Non-pigmented ciliary epithelial cell (primary cell): ENCODE results near the gene NAA15.
A peak's percentile ranks its signal among the peaks of the same experiment; 100 is the strongest.
"Not testable (repeated sequence)": the region's sequence is repeated elsewhere in the genome, so short reads cannot be mapped to it uniquely, and the experiment has no call there.

Experiments
- DNase-seq: peaks from one replicate; pipeline ENCODE4 v3.0.0-alpha.2; 2010; ENCODE audit warnings: low read depth

The NAA15 gene

GRCh38 chr4:139453041-139453370 lies 151.7 kb downstream of the NAA15 start:
- peak; percentile 24 for DNase-seq

GRCh38 chr4:139453371-139454110 lies 152.2 kb downstream of the NAA15 start:
- peak; percentile 86 for DNase-seq

- peak; percentile 50 for DNase-seq
Observed at GRCh38 chr4:139454111-139455045, 153.1 kb downstream of the NAA15 start, which contains the start of gene RAB33B. TSS of gene RAB33B (plus strand) at chr4:139454121. CDS start at chr4:139454196, 75 bp downstream.

- no peak for DNase-seq
Observed at GRCh38 chr4:139455126-139455538, 153.8 kb downstream of the NAA15 start.

- DNase-seq, result no peak
Observed at GRCh38 chr4:139457318-139457717, 156.0 kb downstream of the NAA15 start.

- DNase-seq, result no peak
Observed at GRCh38 chr4:139458543-139458942, 157.2 kb downstream of the NAA15 start.

- DNase-seq, result no peak
Observed at GRCh38 chr4:139458999-139459398, 157.7 kb downstream of the NAA15 start.

GRCh38 chr4:139460565-139460964 lies 159.3 kb downstream of the NAA15 start:
- no peak for DNase-seq

GRCh38 chr4:139461022-139461628 lies 159.8 kb downstream of the NAA15 start:
- no peak for DNase-seq

GRCh38 chr4:139464512-139464911 lies 163.2 kb downstream of the NAA15 start:
- DNase-seq, result not testable (repeated sequence)

- no peak for DNase-seq
Observed at GRCh38 chr4:139465922-139466321, 164.6 kb downstream of the NAA15 start.

- not testable (repeated sequence) for DNase-seq
Observed at GRCh38 chr4:139468756-139469155, 167.5 kb downstream of the NAA15 start.

GRCh38 chr4:139469216-139469615 lies 167.9 kb downstream of the NAA15 start:
- no peak for DNase-seq
